HepG2 (cell line): ENCODE results near the gene MAST1. TPM values are rescaled to one million over a fixed set of nuclear protein-coding genes. Genes with fewer than 3 reads are reported as not detected.

Source experiments
- HMGA1 ChIP-seq: sonication (generic); formaldehyde crosslinking; conservative IDR thresholded peaks from 2 replicates; pipeline ENCODE4 v1.4.0; 2020; ENCODE audit warnings: missing genetic modification reagents
- MEF2D ChIP-seq: sonication (generic); formaldehyde crosslinking; IDR thresholded peaks from 2 replicates; pipeline ENCODE4 v1.5.1; 2020; ENCODE audit warnings: mild to moderate bottlenecking, missing genetic modification reagents
- MIER3 ChIP-seq: IDR thresholded peaks from 2 replicates; pipeline ENCODE4 v1.6.1; 2016; ENCODE audit warnings: missing compliant biosample characterization, borderline replicate concordance
- MTA3 ChIP-seq: sonication (generic); formaldehyde crosslinking; IDR thresholded peaks from 2 replicates; pipeline ENCODE4 v1.4.0; 2020; ENCODE audit warnings: missing genetic modification reagents
- MXD4 ChIP-seq: IDR thresholded peaks from 2 replicates; pipeline ENCODE4 v1.6.1; 2016; ENCODE audit warnings: mild to moderate bottlenecking, missing biosample characterization, missing genetic modification reagents
- NFE2L1 ChIP-seq: sonication (generic); formaldehyde crosslinking; IDR thresholded peaks from 2 replicates; pipeline ENCODE4 v1.4.0; 2020; ENCODE audit warnings: missing genetic modification reagents, mild to moderate bottlenecking, borderline replicate concordance
- NR2F6 ChIP-seq, 2 experiments: IDR thresholded peaks; 2 replicates each; pipeline ENCODE4 v1.6.1; 2016; ENCODE audit warnings: antibody characterized with exemption in 1 of 2, mild to moderate bottlenecking in 1 of 2
- PAXIP1 ChIP-seq: sonication (generic); formaldehyde crosslinking; conservative IDR thresholded peaks from 2 replicates; pipeline ENCODE4 v1.4.0; 2020; ENCODE audit warnings: mild to moderate bottlenecking, missing genetic modification reagents, moderate library complexity
- RARA ChIP-seq: IDR thresholded peaks from 2 replicates; pipeline ENCODE4 v1.6.1; 2016; ENCODE audit warnings: missing genetic modification reagents, missing compliant biosample characterization
- SCMH1 ChIP-seq: sonication (generic); formaldehyde crosslinking; IDR thresholded peaks from 2 replicates; pipeline ENCODE4 v1.9.0; 2021; ENCODE audit warnings: missing genetic modification reagents, mild to moderate bottlenecking, borderline replicate concordance
- THAP9 ChIP-seq: sonication (generic); formaldehyde crosslinking; IDR thresholded peaks from 2 replicates; pipeline ENCODE4; 2020; ENCODE audit warnings: missing genetic modification reagents, mild to moderate bottlenecking, borderline replicate concordance
- ZBTB37 ChIP-seq: sonication (generic); formaldehyde crosslinking; IDR thresholded peaks from 2 replicates; pipeline ENCODE4 v1.4.0; 2020; ENCODE audit warnings: mild to moderate bottlenecking, missing genetic modification reagents
- ZNF251 ChIP-seq: sonication (generic); formaldehyde crosslinking; IDR thresholded peaks from 2 replicates; pipeline ENCODE4 v1.9.0; 2021; ENCODE audit warnings: mild to moderate bottlenecking, missing genetic modification reagents
- ZNF446 ChIP-seq: sonication (generic); formaldehyde crosslinking; IDR thresholded peaks from 2 replicates; pipeline ENCODE4 v1.5.0; 2020; ENCODE audit warnings: mild to moderate bottlenecking, missing genetic modification reagents
- ZNF614 ChIP-seq: IDR thresholded peaks from 2 replicates; pipeline ENCODE4 v1.6.1; 2018; ENCODE audit warnings: missing biosample characterization, missing genetic modification reagents, inconsistent platforms, borderline replicate concordance
- ZNF674 ChIP-seq: sonication (generic); formaldehyde crosslinking; IDR thresholded peaks from 2 replicates; pipeline ENCODE4 v1.5.0; 2020; ENCODE audit warnings: low read depth, mild to moderate bottlenecking, missing genetic modification reagents
- ZNF777 ChIP-seq: sonication (generic); formaldehyde crosslinking; IDR thresholded peaks from 2 replicates; pipeline ENCODE4 v1.4.0; 2020; ENCODE audit warnings: missing genetic modification reagents
- polyA plus RNA-seq, 8 experiments: library from polyadenylated mRNA; depleted of rRNA in 3 of 8; stranded (reverse) in 7 of 8; unstranded in 1 of 8; fragments of >200 nt; fragmentation: Illumina TruSeq in 4 of 8; extraction: Trizol in 4 of 8; gene quantifications; 2 replicates each; pipeline versions ENCODE4 v1.2.1 to v1.2.3, GENCODE V29; 2011 to 2016; ENCODE audit warnings: low read depth in 4 of 8, missing spikeins in 1 of 8, mixed read lengths in 1 of 8; ENCODE audit not compliant: insufficient read depth in 1 of 8
- total RNA-seq, 5 experiments: library from RNA; depleted of rRNA; stranded (reverse); fragments of >200 nt; fragmentation: Illumina TruSeq; extraction: Trizol; gene quantifications; 2 replicates each; pipeline ENCODE4 v1.2.3, GENCODE V29; 2016; ENCODE audit warnings: low read depth in 1 of 5
- TF ChIP-seq, protein P1 (sequence below): sonication (generic); formaldehyde crosslinking; IDR thresholded peaks from 2 replicates; pipeline ENCODE4 v1.5.1; 2020; ENCODE audit warnings: mild to moderate bottlenecking, missing genetic modification reagents, moderate library complexity

MAST1 gene
- total and polyA plus RNA-seq, 2 of the 13 experiments (the other 11 are each of a cell fraction or from before 2014, with no cell fraction given), result 0.73 to 4.7 TPM

DNA sequence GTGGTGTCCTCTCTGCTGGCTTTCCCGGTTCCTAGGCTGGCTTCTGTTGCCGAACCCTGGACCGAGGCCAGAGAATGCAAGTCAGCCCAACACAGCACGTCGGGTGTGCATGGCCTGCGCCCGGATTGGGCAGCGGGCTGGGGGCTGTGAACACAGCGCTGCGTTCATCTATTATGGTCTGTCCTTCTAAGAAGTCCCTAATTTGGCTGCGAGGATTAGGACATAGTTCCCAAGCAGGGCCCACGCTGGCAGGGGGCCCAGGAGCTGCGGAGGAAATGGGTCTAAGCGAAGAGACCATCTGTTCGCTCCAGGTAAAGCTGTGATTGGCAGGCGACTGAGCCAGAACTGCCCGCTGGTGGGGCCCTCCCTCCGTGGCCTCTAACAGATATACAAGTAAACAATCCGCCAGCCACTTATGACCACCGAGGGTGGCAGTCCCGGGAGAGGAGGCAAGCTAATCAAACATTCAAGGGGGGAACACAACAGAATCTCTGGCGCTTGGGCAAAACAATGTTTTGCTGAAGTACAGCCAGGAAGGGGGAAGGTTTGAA lies 74.8 kb downstream of the MAST1 start (continued):
- TF ChIP-seq NR2F6 (IDR thresholded peaks at IDR 0.05) (no peak), NR2F6 (CRISPR knock-in tag; IDR thresholded peaks at IDR 0.05) (no peak), RARA (CRISPR knock-in tag) (no peak; the same call in 1 of the 2 replicates), ZNF251 (CRISPR knock-in tag) (no peak), NFE2L1 (CRISPR knock-in tag) (no peak; the same call in 1 of the 2 replicates), PAXIP1 (peak; percentile 56), THAP9 (no peak), ZNF446 (CRISPR knock-in tag) (no peak), ZNF777 (CRISPR knock-in tag) (peak; percentile 91), ZNF614 (CRISPR knock-in tag) (0 out of 2 replicates have a peak, but pooled peaks have one; percentile 15), ZNF674 (CRISPR knock-in tag) (no peak), MEF2D (CRISPR knock-in tag) (0 out of 2 replicates have a peak, but pooled peaks have one; percentile 33), MIER3 (CRISPR knock-in tag) (0 out of 2 replicates have a peak, but pooled peaks have one; percentile 22), MXD4 (CRISPR knock-in tag) (0 out of 2 replicates have a peak, but pooled peaks have one; percentile 41), ZBTB37 (CRISPR knock-in tag) (no peak), MTA3 (CRISPR knock-in tag) (no peak), SCMH1 (CRISPR knock-in tag) (no peak), HMGA1 (CRISPR knock-in tag) (no peak)
- TF ChIP-seq, protein P1, sequence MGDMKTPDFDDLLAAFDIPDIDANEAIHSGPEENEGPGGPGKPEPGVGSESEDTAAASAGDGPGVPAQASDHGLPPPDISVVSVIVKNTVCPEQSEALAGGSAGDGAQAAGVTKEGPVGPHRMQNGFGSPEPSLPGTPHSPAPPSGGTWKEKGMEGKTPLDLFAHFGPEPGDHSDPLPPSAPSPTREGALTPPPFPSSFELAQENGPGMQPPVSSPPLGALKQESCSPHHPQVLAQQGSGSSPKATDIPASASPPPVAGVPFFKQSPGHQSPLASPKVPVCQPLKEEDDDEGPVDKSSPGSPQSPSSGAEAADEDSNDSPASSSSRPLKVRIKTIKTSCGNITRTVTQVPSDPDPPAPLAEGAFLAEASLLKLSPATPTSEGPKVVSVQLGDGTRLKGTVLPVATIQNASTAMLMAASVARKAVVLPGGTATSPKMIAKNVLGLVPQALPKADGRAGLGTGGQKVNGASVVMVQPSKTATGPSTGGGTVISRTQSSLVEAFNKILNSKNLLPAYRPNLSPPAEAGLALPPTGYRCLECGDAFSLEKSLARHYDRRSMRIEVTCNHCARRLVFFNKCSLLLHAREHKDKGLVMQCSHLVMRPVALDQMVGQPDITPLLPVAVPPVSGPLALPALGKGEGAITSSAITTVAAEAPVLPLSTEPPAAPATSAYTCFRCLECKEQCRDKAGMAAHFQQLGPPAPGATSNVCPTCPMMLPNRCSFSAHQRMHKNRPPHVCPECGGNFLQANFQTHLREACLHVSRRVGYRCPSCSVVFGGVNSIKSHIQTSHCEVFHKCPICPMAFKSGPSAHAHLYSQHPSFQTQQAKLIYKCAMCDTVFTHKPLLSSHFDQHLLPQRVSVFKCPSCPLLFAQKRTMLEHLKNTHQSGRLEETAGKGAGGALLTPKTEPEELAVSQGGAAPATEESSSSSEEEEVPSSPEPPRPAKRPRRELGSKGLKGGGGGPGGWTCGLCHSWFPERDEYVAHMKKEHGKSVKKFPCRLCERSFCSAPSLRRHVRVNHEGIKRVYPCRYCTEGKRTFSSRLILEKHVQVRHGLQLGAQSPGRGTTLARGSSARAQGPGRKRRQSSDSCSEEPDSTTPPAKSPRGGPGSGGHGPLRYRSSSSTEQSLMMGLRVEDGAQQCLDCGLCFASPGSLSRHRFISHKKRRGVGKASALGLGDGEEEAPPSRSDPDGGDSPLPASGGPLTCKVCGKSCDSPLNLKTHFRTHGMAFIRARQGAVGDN (CRISPR knock-in tag), result peak; percentile 86
